Upper lobe of left lung (tissue), 6 donors: ENCODE data around the gene GRIK4. TPM values are rescaled to one million over a fixed set of nuclear protein-coding genes. Genes with fewer than 3 reads are reported as not detected.

Source experiments
- ATAC-seq, 2 donors: fragments of 200-7000 bp; cut with Tn5 transposase; one replicate each; pipeline ENCODE4 v1.9.1; 2022; ENCODE audit warnings: mild to moderate bottlenecking in 2 of 2, moderate library complexity in 2 of 2; ENCODE audit not compliant: low FRiP score in 2 of 2
- DNase-seq, 2 donors: peaks; one replicate each; pipeline ENCODE4 v3.0.0-alpha.2; 2019 to 2020
- H3K27ac ChIP-seq, 4 donors: fragments of 200-600 bp; sonication (generic); one replicate each; pipeline ENCODE4 v1.5.1; 2016 to 2019
- H3K27me3 ChIP-seq, 4 donors: fragments of 200-600 bp; sonication (generic); one replicate each; pipeline ENCODE4 v1.5.1; 2017 to 2019
- H3K36me3 ChIP-seq, 4 donors: fragments of 200-600 bp; sonication (generic); one replicate each; pipeline ENCODE4 v1.5.1; 2016 to 2019
- H3K4me1 ChIP-seq, 4 donors: fragments of 200-600 bp; sonication (generic); one replicate each; pipeline ENCODE4 v1.5.1; 2018 to 2019
- H3K4me3 ChIP-seq, 4 donors: fragments of 200-600 bp; sonication (generic); one replicate each; pipeline ENCODE4 v1.5.1; 2017 to 2019; ENCODE audit warnings: mild to moderate bottlenecking in 2 of 4, moderate library complexity in 1 of 4
- H3K9me3 ChIP-seq, 4 donors: fragments of 200-600 bp; sonication (generic); one replicate each; pipeline ENCODE4 v1.5.1; 2018 to 2019
- EP300 ChIP-seq, 4 donors: sonication (generic); formaldehyde crosslinking; IDR thresholded peaks; one replicate each; pipeline ENCODE4 v1.5.1; 2017; ENCODE audit warnings: antibody characterized with exemption in 4 of 4, control low read depth in 2 of 4
- POLR2A ChIP-seq, 4 donors: fragments of 450-650 bp; IDR thresholded peaks; one replicate each; pipeline ENCODE4 v1.5.1; 2016 to 2017; ENCODE audit warnings: antibody characterized with exemption in 4 of 4, mild to moderate bottlenecking in 2 of 4
- POLR2AphosphoS5 ChIP-seq, 2 donors: sonication (generic); formaldehyde crosslinking; IDR thresholded peaks; one replicate each; pipeline ENCODE4 v1.5.1; 2017; ENCODE audit warnings: antibody characterized with exemption in 2 of 2
- WGBS, 2 donors: methylation state at CpG; one replicate each; pipeline ENCODE4 v1.1.5; 2017 to 2018; 5-methylcytosine and 5-hydroxymethylcytosine counted together
- total RNA-seq, 6 donors: library from RNA; depleted of rRNA in 4 of 6; stranded (reverse); fragments of >200 nt in 4 of 6; gene quantifications; one replicate each; pipeline versions ENCODE4 v1.1.0 to v1.2.1, GENCODE V29; 2016 to 2021
- TF ChIP-seq, protein P1 (sequence below), 6 experiments: fragments of 450-650 bp in 4 of 6; fragments of 200-600 bp in 2 of 6; sonication (generic) in 2 of 6; IDR thresholded peaks; one replicate each; pipeline ENCODE4 v1.5.1; 2016 to 2019; ENCODE audit warnings: antibody characterized with exemption in 6 of 6
- donor health status: DM: no; HTN: no; CAD: no; lungs with moderate emphysema.
- donor health status: DM: no; HTN: yes; CAD: no; lungs with severe emphysema.

GRIK4 gene
- total RNA-seq, 6 donors from 2014 or later: 0.30 to 8.4 (median 0.78) TPM

DNA sequence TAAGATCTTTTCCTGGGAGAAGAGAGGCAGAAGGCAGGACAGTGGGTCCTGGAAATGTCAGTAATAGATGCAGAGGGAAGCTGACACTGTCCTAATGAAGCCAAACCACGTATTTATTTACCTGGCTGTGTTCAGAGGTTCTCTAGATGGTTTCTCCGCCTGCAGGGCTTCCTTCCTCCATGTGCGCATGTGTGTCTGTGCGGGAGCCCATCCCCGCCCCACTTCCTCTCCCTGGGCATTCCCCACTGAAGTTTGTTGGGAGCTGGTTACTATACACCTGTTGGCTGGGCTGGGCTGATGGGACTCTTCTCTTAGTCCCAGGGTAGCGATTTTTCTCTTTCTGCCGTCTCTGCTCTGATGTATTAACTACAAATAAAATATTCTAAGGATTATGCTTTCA lies 307.5 kb downstream of the GRIK4 start:
- Histone ChIP-seq H3K4me3 (no peak overlapping the region), H3K9me3 (no peaks in the 10 kb centered on the region), H3K36me3 (no peaks in the 10 kb centered on the region), H3K27me3 (no peaks in the 10 kb centered on the region), H3K27ac (no peak overlapping the region), H3K4me1 (no peaks in the 10 kb centered on the region)
- TF ChIP-seq EP300 (IDR thresholded peaks at IDR 0.05): no peak
- no peak for TF ChIP-seq POLR2A (IDR thresholded peaks at IDR 0.05)
- TF ChIP-seq, protein P1, sequence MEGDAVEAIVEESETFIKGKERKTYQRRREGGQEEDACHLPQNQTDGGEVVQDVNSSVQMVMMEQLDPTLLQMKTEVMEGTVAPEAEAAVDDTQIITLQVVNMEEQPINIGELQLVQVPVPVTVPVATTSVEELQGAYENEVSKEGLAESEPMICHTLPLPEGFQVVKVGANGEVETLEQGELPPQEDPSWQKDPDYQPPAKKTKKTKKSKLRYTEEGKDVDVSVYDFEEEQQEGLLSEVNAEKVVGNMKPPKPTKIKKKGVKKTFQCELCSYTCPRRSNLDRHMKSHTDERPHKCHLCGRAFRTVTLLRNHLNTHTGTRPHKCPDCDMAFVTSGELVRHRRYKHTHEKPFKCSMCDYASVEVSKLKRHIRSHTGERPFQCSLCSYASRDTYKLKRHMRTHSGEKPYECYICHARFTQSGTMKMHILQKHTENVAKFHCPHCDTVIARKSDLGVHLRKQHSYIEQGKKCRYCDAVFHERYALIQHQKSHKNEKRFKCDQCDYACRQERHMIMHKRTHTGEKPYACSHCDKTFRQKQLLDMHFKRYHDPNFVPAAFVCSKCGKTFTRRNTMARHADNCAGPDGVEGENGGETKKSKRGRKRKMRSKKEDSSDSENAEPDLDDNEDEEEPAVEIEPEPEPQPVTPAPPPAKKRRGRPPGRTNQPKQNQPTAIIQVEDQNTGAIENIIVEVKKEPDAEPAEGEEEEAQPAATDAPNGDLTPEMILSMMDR (IDR thresholded peaks at IDR 0.05): no peak
- no peak for TF ChIP-seq POLR2AphosphoS5 (IDR thresholded peaks at IDR 0.05)
- ATAC-seq (no peak), DNase-seq (no peak)
- WGBS, 2 donors: 26 to 27% methylated on average over 7 of the region's 7 CpGs

- 68 to 80% methylated on average over 11 to 12 of the region's 12 CpGs for WGBS, 2 donors
- no peak for DNase-seq
Observed at GRCh38 chr11:120819437-120820365, 308.2 kb downstream of the GRIK4 start.

GRCh38 chr11:120823159-120823558 lies 311.6 kb downstream of the GRIK4 start:
- no peaks in the 10 kb centered on the region for H3K4me1 ChIP-seq
- H3K9me3 ChIP-seq: no peaks in the 10 kb centered on the region
- H3K27ac ChIP-seq: no peak overlapping the region
- no peaks in the 10 kb centered on the region for H3K36me3 ChIP-seq
- H3K27me3 ChIP-seq: no peaks in the 10 kb centered on the region
- ATAC-seq: no peak
- DNase-seq: no peak
- TF ChIP-seq POLR2AphosphoS5 (IDR thresholded peaks at IDR 0.05) (no peak), POLR2A (IDR thresholded peaks at IDR 0.05) (no peak), EP300 (IDR thresholded peaks at IDR 0.05) (no peak)
- TF ChIP-seq, protein P1 (IDR thresholded peaks at IDR 0.05): no peak
- WGBS, 2 donors: 79 to 80% methylated on average over 5 of the region's 5 CpGs
- no peak overlapping the region for H3K4me3 ChIP-seq

More at GRCh38 chr11:120819437-120820365, 308.2 kb downstream of the GRIK4 start:
- Histone ChIP-seq H3K4me3 (no peak overlapping the region), H3K36me3 (no peaks in the 10 kb centered on the region), H3K9me3 (no peaks in the 10 kb centered on the region), H3K27ac (no peak overlapping the region), H3K27me3 (no peaks in the 10 kb centered on the region), H3K4me1 (no peaks in the 10 kb centered on the region)
- no peak for ATAC-seq
- no peak for TF ChIP-seq EP300 (IDR thresholded peaks at IDR 0.05)
- TF ChIP-seq, protein P1 (IDR thresholded peaks at IDR 0.05): no peak
- TF ChIP-seq POLR2A (IDR thresholded peaks at IDR 0.05): no peak
- no peak for TF ChIP-seq POLR2AphosphoS5 (IDR thresholded peaks at IDR 0.05)

GRCh38 chr11:120824242-120824641 lies 312.7 kb downstream of the GRIK4 start:
- H3K4me3 ChIP-seq: no peak overlapping the region
- no peaks in the 10 kb centered on the region for H3K27me3 ChIP-seq
- TF ChIP-seq, protein P1 (IDR thresholded peaks at IDR 0.05): no peak
- TF ChIP-seq POLR2AphosphoS5 (IDR thresholded peaks at IDR 0.05) (no peak), POLR2A (IDR thresholded peaks at IDR 0.05) (no peak), EP300 (IDR thresholded peaks at IDR 0.05) (no peak)
- DNase-seq (no peak), ATAC-seq (no peak)
- WGBS, 2 donors: 98 to 100% methylated on average over 5 of the region's 5 CpGs
- H3K9me3 ChIP-seq: no peaks in the 10 kb centered on the region
- no peaks in the 10 kb centered on the region for H3K4me1 ChIP-seq
- H3K27ac ChIP-seq: no peak overlapping the region
- H3K36me3 ChIP-seq: no peaks in the 10 kb centered on the region
